CD8-positive, alpha-beta memory T cell (primary cell): ENCODE data around the gene FILIP1. TPM values are rescaled to one million over a fixed set of nuclear protein-coding genes. Genes with fewer than 3 reads are reported as not detected.
"Not testable (repeated sequence)": the region's sequence is repeated elsewhere in the genome, so short reads cannot be mapped to it uniquely, and the experiment has no call there.

Source experiments
- CTCF ChIA-PET: fragments of 350-600 bp; sonication (Branson Sonifier 250); formaldehyde crosslinking; loops from one replicate; lab custom pipeline; 2021; ENCODE audit warnings: antibody characterized with exemption; lab: Charles Lee
- POLR2A ChIA-PET: fragments of 350-600 bp; sonication (Branson Sonifier 250); formaldehyde crosslinking; loops from one replicate; lab custom pipeline; 2021; ENCODE audit warnings: antibody characterized with exemption; lab: Charles Lee
- DNase-seq, 5 donors: peaks; one replicate each; pipeline versions ENCODE4 v3.0.0 to v3.0.0-alpha.2; 2020 to 2022; ENCODE audit warnings: mixed read lengths in 1 of 5
- H3K27ac ChIP-seq: one replicate; pipeline ENCODE4 v1.7.0; 2013; ENCODE audit warnings: low read depth, mild to moderate bottlenecking, low read length, moderate library complexity
- H3K27me3 ChIP-seq: 2 replicates; pipeline ENCODE4 v1.7.0; 2013; ENCODE audit warnings: low read length, mild to moderate bottlenecking; ENCODE audit not compliant: insufficient read depth, poor library complexity, severe bottlenecking
- H3K36me3 ChIP-seq: 2 replicates; pipeline ENCODE4 v1.7.0; 2013; ENCODE audit warnings: mild to moderate bottlenecking, low read length, moderate library complexity; ENCODE audit not compliant: insufficient read depth
- H3K4me1 ChIP-seq: 2 replicates; pipeline ENCODE4 v1.7.0; 2013; ENCODE audit warnings: mild to moderate bottlenecking, low read length, moderate library complexity; ENCODE audit not compliant: insufficient read depth
- H3K4me3 ChIP-seq: 2 replicates; pipeline ENCODE4 v1.7.0; 2013; ENCODE audit warnings: mild to moderate bottlenecking, low read length
- H3K9me3 ChIP-seq: 2 replicates; pipeline ENCODE4 v1.7.0; 2013; ENCODE audit warnings: mild to moderate bottlenecking, low read length
- H3K27ac Mint-ChIP-seq, 8 donors: one replicate each; pipeline ENCODE4 v1.8.0; 2020 to 2021; ENCODE audit warnings: mixed read lengths in 8 of 8, mild to moderate bottlenecking in 6 of 8, inconsistent platforms in 3 of 8, moderate library complexity in 3 of 8
- H3K27me3 Mint-ChIP-seq, 2 donors: one replicate each; pipeline ENCODE4 v1.8.0; 2020 to 2021; ENCODE audit warnings: mixed read lengths in 2 of 2, mild to moderate bottlenecking in 1 of 2, moderate library complexity in 1 of 2
- H3K36me3 Mint-ChIP-seq, 3 donors: one replicate each; pipeline ENCODE4 v1.8.0; 2020 to 2021; ENCODE audit warnings: mixed read lengths in 3 of 3, inconsistent platforms in 1 of 3, mild to moderate bottlenecking in 1 of 3
- H3K4me1 Mint-ChIP-seq, 3 donors: one replicate each; pipeline ENCODE4 v1.8.0; 2020 to 2021; ENCODE audit warnings: mixed read lengths in 3 of 3, inconsistent platforms in 1 of 3, mild to moderate bottlenecking in 1 of 3
- H3K4me3 Mint-ChIP-seq, 7 donors: one replicate each; pipeline ENCODE4 v1.8.0; 2020 to 2021; ENCODE audit warnings: mixed read lengths in 7 of 7, mild to moderate bottlenecking in 6 of 7, moderate library complexity in 4 of 7, inconsistent platforms in 2 of 7
- H3K9me3 Mint-ChIP-seq, 5 donors: one replicate each; pipeline ENCODE4 v1.8.0; 2020 to 2022; ENCODE audit warnings: mixed read lengths in 5 of 5, mild to moderate bottlenecking in 3 of 5, moderate library complexity in 2 of 5, inconsistent platforms in 1 of 5
- polyA plus RNA-seq: library from polyadenylated mRNA; unstranded; fragments of 300-500 nt; fragmentation: Illumina TruSeq; gene quantifications from one replicate; pipeline ENCODE4 v1.2.3, GENCODE V29; 2021
- total RNA-seq, 2 experiments: library from RNA; stranded (reverse); gene quantifications; one replicate each; pipeline ENCODE4 v1.2.3, GENCODE V29; 2021

The FILIP1 gene
- total and polyA plus RNA-seq, 3 experiments from 2014 or later: not detected

- H3K36me3 Mint-ChIP-seq, H3K4me3 Mint-ChIP-seq, H3K9me3 Mint-ChIP-seq, H3K4me3 ChIP-seq, CTCF ChIA-PET, DNase-seq, POLR2A ChIA-PET, H3K4me1 ChIP-seq, H3K27ac ChIP-seq, H3K27me3 ChIP-seq, H3K9me3 ChIP-seq, H3K36me3 ChIP-seq, H3K27ac Mint-ChIP-seq, H3K4me1 Mint-ChIP-seq: not testable (repeated sequence)
- H3K27me3 Mint-ChIP-seq: peaks cover 7 to 16% of the 10 kb centered on the region in 2 donors
These were observed 51.7 kb downstream of the FILIP1 start for GRCh38 chr6:75441883-75442282.

- H3K4me1 Mint-ChIP-seq, H3K4me1 ChIP-seq, POLR2A ChIA-PET, CTCF ChIA-PET, H3K36me3 Mint-ChIP-seq, DNase-seq, H3K36me3 ChIP-seq, H3K9me3 Mint-ChIP-seq, H3K27ac Mint-ChIP-seq, H3K4me3 ChIP-seq, H3K4me3 Mint-ChIP-seq, H3K27me3 ChIP-seq, H3K27ac ChIP-seq, H3K9me3 ChIP-seq: not testable (repeated sequence)
- peaks cover 5 to 14% of the 10 kb centered on the region in 2 donors for H3K27me3 Mint-ChIP-seq
These were observed 52.1 kb downstream of the FILIP1 start for GRCh38 chr6:75441479-75441878.

GRCh38 chr6:75438442-75439116 is 55.0 kb downstream of the FILIP1 start:
- H3K36me3 ChIP-seq: no peaks in the 10 kb centered on the region
- H3K4me1 ChIP-seq: no peaks in the 10 kb centered on the region
- H3K27me3 ChIP-seq: no peaks in the 10 kb centered on the region
- CTCF ChIA-PET: no interaction called here
- Mint-ChIP-seq H3K4me3 (no peak overlapping the region), H3K27me3 (peaks cover 3 to 26% of the 10 kb centered on the region in 2 donors), H3K4me1 (no peaks in the 10 kb centered on the region), H3K9me3 (peaks cover 0 to 4% (median 0%) of the 10 kb centered on the region in 5 donors), H3K36me3 (no peaks in the 10 kb centered on the region), H3K27ac (no peak overlapping the region)
- POLR2A ChIA-PET: no interaction called here
- H3K27ac ChIP-seq: no peak overlapping the region
- H3K9me3 ChIP-seq: no peaks in the 10 kb centered on the region
- no peak for DNase-seq
- no peak overlapping the region for H3K4me3 ChIP-seq

GRCh38 chr6:75438013-75438431 is 55.6 kb downstream of the FILIP1 start:
- POLR2A ChIA-PET: no interaction called here
- CTCF ChIA-PET: interaction anchor here (1.0 kb wide), 1 partner anchor 1690 kb away, joined by 3 read pairs; no protein-coding TSS in a partner anchor

GRCh38 chr6:75437421-75437891 is 56.1 kb downstream of the FILIP1 start:
- H3K4me3 Mint-ChIP-seq: no peak overlapping the region
- POLR2A ChIA-PET: no interaction called here
- H3K4me3 ChIP-seq: no peak overlapping the region
- no peaks in the 10 kb centered on the region for H3K4me1 Mint-ChIP-seq
- no peaks in the 10 kb centered on the region for H3K27me3 ChIP-seq
- H3K9me3 ChIP-seq: no peaks in the 10 kb centered on the region
- H3K27ac Mint-ChIP-seq: no peak overlapping the region
- no peak for DNase-seq
- H3K27me3 Mint-ChIP-seq: peaks cover 3 to 29% of the 10 kb centered on the region in 2 donors
- no peaks in the 10 kb centered on the region for H3K4me1 ChIP-seq
- no peaks in the 10 kb centered on the region for H3K36me3 ChIP-seq
- CTCF ChIA-PET: interaction anchor here (1.0 kb wide), 1 partner anchor 1689 kb away, joined by 3 read pairs; no protein-coding TSS in a partner anchor
- peaks cover 0 to 3% (median 0%) of the 10 kb centered on the region in 5 donors for H3K9me3 Mint-ChIP-seq
- no peak overlapping the region for H3K27ac ChIP-seq
- no peaks in the 10 kb centered on the region for H3K36me3 Mint-ChIP-seq

More at GRCh38 chr6:75438013-75438431, 55.6 kb downstream of the FILIP1 start:
- Mint-ChIP-seq H3K4me3 (no peak overlapping the region), H3K27me3 (peaks cover 3 to 26% of the 10 kb centered on the region in 2 donors), H3K27ac (no peak overlapping the region), H3K4me1 (no peaks in the 10 kb centered on the region), H3K36me3 (no peaks in the 10 kb centered on the region), H3K9me3 (peaks cover 0 to 4% (median 0%) of the 10 kb centered on the region in 5 donors)
- DNase-seq: no peak
- Histone ChIP-seq H3K9me3 (no peaks in the 10 kb centered on the region), H3K4me1 (no peaks in the 10 kb centered on the region), H3K36me3 (no peaks in the 10 kb centered on the region), H3K4me3 (no peak overlapping the region), H3K27me3 (no peaks in the 10 kb centered on the region), H3K27ac (no peak overlapping the region)

GRCh38 chr6:75436869-75437268 is 56.7 kb downstream of the FILIP1 start:
- CTCF ChIA-PET: no interaction called here
- H3K9me3 ChIP-seq: no peaks in the 10 kb centered on the region

GRCh38 chr6:75432809-75433208 is 60.8 kb downstream of the FILIP1 start:
- H3K9me3 Mint-ChIP-seq, H3K27ac ChIP-seq, H3K27ac Mint-ChIP-seq, H3K36me3 ChIP-seq, H3K4me1 Mint-ChIP-seq, CTCF ChIA-PET, H3K27me3 ChIP-seq, DNase-seq, H3K4me1 ChIP-seq, H3K36me3 Mint-ChIP-seq, POLR2A ChIA-PET, H3K4me3 ChIP-seq, H3K4me3 Mint-ChIP-seq, H3K9me3 ChIP-seq: not testable (repeated sequence)
- H3K27me3 Mint-ChIP-seq: peaks cover 3 to 29% of the 10 kb centered on the region in 2 donors

More at GRCh38 chr6:75436869-75437268, 56.7 kb downstream of the FILIP1 start:
- Histone ChIP-seq H3K27ac (no peak overlapping the region), H3K4me1 (no peaks in the 10 kb centered on the region), H3K4me3 (no peak overlapping the region), H3K27me3 (no peaks in the 10 kb centered on the region), H3K36me3 (no peaks in the 10 kb centered on the region)
- Mint-ChIP-seq H3K4me3 (no peak overlapping the region), H3K9me3 (peaks cover 0 to 3% (median 0%) of the 10 kb centered on the region in 5 donors), H3K27ac (no peak overlapping the region), H3K36me3 (no peaks in the 10 kb centered on the region), H3K27me3 (peaks cover 3 to 29% of the 10 kb centered on the region in 2 donors), H3K4me1 (no peaks in the 10 kb centered on the region)
- DNase-seq: no peak
- POLR2A ChIA-PET: no interaction called here

- no peaks in the 10 kb centered on the region for H3K4me1 Mint-ChIP-seq
- H3K27me3 ChIP-seq: no peaks in the 10 kb centered on the region
- H3K4me3 Mint-ChIP-seq: no peak overlapping the region
- no peaks in the 10 kb centered on the region for H3K9me3 ChIP-seq
- H3K9me3 Mint-ChIP-seq: peaks cover 0 to 3% (median 0%) of the 10 kb centered on the region in 5 donors
- no peaks in the 10 kb centered on the region for H3K36me3 ChIP-seq
- no peaks in the 10 kb centered on the region for H3K4me1 ChIP-seq
- H3K36me3 Mint-ChIP-seq: no peaks in the 10 kb centered on the region
- H3K27me3 Mint-ChIP-seq: peaks cover 3 to 23% of the 10 kb centered on the region in 2 donors
- no peak overlapping the region for H3K27ac ChIP-seq
- H3K27ac Mint-ChIP-seq: no peak overlapping the region
- ChIA-PET POLR2A (no interaction called here), CTCF (no interaction called here)
- H3K4me3 ChIP-seq: no peak overlapping the region
- no peak for DNase-seq
These were observed 62.2 kb downstream of the FILIP1 start for GRCh38 chr6:75431379-75431778.
